OCI-LY3 (cell line): Measurements from ENCODE around the gene CREB3L2.

Experiments used
- EZH2phosphoT487 ChIP-seq: fragments of 200-600 bp; shearing (Covaris generic); IDR thresholded peaks from 2 replicates; pipeline ENCODE4 v1.6.1; 2018; ENCODE audit warnings: antibody characterized with exemption, mixed run types, low read depth
- TF ChIP-seq, protein P1 (sequence below): fragments of 200-600, 300-600 bp; sonication (generic); IDR thresholded peaks from 2 replicates; pipeline ENCODE4 v1.5.1; 2014; ENCODE audit warnings: antibody characterized with exemption, low read length, low read depth

DNA sequence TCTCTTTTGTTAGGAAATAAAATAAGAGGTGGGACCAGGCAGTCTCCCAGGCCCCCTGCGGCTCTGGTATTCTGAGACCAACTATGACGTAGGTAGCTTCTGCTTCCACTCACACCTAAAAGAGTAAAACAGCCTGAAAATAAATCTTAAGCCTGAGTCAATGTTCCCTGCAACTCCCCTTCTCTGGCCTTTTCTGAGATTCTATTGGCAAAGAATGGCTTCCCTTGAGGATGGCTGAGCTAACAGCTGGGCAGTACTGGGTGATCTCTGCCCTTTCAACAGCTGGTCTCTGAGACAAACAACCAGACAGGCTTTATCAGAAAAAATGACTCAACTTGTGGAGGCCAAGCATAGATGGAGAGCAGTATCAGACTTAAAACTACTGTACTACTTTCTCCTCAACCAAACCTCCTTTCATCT is 58.7 kb downstream of the CREB3L2 start:
- TF ChIP-seq, protein P1, sequence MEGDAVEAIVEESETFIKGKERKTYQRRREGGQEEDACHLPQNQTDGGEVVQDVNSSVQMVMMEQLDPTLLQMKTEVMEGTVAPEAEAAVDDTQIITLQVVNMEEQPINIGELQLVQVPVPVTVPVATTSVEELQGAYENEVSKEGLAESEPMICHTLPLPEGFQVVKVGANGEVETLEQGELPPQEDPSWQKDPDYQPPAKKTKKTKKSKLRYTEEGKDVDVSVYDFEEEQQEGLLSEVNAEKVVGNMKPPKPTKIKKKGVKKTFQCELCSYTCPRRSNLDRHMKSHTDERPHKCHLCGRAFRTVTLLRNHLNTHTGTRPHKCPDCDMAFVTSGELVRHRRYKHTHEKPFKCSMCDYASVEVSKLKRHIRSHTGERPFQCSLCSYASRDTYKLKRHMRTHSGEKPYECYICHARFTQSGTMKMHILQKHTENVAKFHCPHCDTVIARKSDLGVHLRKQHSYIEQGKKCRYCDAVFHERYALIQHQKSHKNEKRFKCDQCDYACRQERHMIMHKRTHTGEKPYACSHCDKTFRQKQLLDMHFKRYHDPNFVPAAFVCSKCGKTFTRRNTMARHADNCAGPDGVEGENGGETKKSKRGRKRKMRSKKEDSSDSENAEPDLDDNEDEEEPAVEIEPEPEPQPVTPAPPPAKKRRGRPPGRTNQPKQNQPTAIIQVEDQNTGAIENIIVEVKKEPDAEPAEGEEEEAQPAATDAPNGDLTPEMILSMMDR = no peak
- no peak for TF ChIP-seq EZH2phosphoT487
